ENCODE results near the gene REEP1.

DNA sequence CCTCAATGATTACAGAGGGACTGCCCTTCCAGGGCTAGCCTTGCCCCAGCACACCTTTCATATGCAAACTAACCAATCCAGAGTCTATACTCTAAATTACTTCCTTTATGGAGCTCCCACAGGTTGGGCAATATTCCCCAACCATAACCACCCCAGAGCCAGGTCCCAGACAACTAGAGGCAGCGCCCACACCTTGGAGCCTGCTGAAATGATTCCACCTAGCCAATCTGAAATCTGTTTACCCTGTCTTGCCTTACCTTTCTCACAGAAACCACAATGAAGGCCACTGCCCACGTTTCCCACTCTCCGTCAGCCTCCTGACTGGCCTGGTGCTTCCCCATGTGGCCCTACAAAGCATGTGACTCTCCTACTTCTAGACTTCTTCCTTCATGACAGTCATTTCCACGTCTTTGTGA, 62.0 kb downstream of the REEP1 start:
- TF ChIP-seq EZH2 (IDR thresholded peaks at IDR 0.05; ENCODE audit: borderline replicate concordance): no peak
- TF ChIP-seq, protein P1, sequence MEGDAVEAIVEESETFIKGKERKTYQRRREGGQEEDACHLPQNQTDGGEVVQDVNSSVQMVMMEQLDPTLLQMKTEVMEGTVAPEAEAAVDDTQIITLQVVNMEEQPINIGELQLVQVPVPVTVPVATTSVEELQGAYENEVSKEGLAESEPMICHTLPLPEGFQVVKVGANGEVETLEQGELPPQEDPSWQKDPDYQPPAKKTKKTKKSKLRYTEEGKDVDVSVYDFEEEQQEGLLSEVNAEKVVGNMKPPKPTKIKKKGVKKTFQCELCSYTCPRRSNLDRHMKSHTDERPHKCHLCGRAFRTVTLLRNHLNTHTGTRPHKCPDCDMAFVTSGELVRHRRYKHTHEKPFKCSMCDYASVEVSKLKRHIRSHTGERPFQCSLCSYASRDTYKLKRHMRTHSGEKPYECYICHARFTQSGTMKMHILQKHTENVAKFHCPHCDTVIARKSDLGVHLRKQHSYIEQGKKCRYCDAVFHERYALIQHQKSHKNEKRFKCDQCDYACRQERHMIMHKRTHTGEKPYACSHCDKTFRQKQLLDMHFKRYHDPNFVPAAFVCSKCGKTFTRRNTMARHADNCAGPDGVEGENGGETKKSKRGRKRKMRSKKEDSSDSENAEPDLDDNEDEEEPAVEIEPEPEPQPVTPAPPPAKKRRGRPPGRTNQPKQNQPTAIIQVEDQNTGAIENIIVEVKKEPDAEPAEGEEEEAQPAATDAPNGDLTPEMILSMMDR (IDR thresholded peaks at IDR 0.05; ENCODE audit: poor library complexity): no peak

Measured in hepatocyte (in vitro differentiated cells).